Peyer's patch (tissue), 4 donors: Measurements from ENCODE around the gene CS. TPM values are rescaled to one million over a fixed set of nuclear protein-coding genes. Genes with fewer than 3 reads are reported as not detected.
"Not testable (repeated sequence)": the region's sequence is repeated elsewhere in the genome, so short reads cannot be mapped to it uniquely, and the experiment has no call there.

ENCODE experiments used
- DNase-seq, 3 donors: peaks; one replicate each; pipeline ENCODE4 v3.0.0-alpha.2; 2017 to 2019
- H3K27ac ChIP-seq, 4 donors: fragments of 200-600 bp; sonication (generic); one replicate each; pipeline ENCODE4 v1.5.1; 2016 to 2019
- H3K27me3 ChIP-seq, 2 donors: fragments of 200-600 bp; sonication (generic); one replicate each; pipeline ENCODE4 v1.5.1; 2019
- H3K36me3 ChIP-seq, 3 donors: fragments of 200-600 bp; sonication (generic); one replicate each; pipeline ENCODE4 v1.5.1; 2016 to 2019
- H3K4me1 ChIP-seq, 4 donors: fragments of 200-600 bp; sonication (generic); one replicate each; pipeline ENCODE4 v1.5.1; 2016 to 2019
- H3K4me3 ChIP-seq, 4 donors: fragments of 200-600 bp; sonication (generic); 1 replicate in 3 of 4; 2 replicates in 1 of 4; pipeline ENCODE4 v1.5.1; 2016 to 2019; ENCODE audit warnings: mild to moderate bottlenecking in 1 of 4
- H3K9me3 ChIP-seq, 4 donors: fragments of 200-600 bp; sonication (generic); one replicate each; pipeline ENCODE4 v1.5.1; 2016 to 2019; ENCODE audit warnings: mild to moderate bottlenecking in 1 of 4
- POLR2A ChIP-seq, 2 donors: fragments of 450-650 bp; IDR thresholded peaks; one replicate each; pipeline ENCODE4 v1.5.1; 2017; ENCODE audit warnings: antibody characterized with exemption in 2 of 2, mild to moderate bottlenecking in 2 of 2, moderate library complexity in 2 of 2
- total RNA-seq, 4 donors: library from RNA; depleted of rRNA; stranded (reverse); fragments of >200 nt; gene quantifications; one replicate each; pipeline ENCODE4 v1.1.0, GENCODE V29; 2016
- TF ChIP-seq, protein P1 (sequence below), 6 experiments: fragments of 450-650 bp in 4 of 6; fragments of 200-600 bp in 2 of 6; sonication (generic) in 1 of 6; IDR thresholded peaks; one replicate each; pipeline ENCODE4 v1.5.1; 2017 to 2019; ENCODE audit warnings: antibody characterized with exemption in 6 of 6, mild to moderate bottlenecking in 3 of 6, moderate library complexity in 1 of 6

CS gene
- 100 to 1,000 TPM; 184 to 228 (median 203) TPM for total RNA-seq

DNA sequence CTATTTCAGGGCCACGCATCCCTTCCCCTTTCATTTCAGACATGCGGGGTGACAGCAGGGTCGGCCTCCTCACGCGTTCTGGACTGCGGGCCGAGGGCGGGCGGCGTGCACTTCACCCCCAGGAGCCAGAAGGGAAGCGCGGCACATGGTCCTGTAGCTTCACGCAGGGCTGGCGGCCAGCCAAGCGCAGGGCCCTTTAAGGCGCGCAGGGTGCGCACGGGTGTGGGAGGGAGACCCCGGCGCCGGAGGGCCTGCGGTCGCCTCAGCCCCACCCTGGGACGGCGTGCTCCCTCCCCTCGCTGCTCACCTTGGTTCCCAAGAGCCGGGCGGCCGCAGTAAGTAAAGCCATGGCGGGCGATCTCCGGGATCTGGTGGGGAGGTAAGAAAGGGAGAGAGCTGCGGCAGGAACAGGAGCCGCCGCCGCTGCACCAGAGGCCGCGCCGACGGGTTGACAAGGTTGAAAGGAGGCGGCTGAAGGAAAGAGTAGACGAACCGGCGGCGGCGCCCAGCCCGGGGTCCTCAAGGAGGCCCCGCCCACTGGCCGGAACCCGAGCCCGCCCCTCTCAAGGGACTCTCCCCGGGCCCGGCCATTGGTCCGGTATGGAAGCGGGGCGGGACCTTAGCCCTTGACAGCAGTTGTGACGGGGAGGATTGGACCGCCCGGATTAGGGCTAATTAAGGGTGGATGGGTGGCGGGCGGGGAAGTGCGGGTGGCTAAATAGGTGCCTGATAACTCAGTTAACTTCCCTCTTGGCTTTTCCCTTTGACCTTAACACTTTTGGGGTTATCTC lies at the start of gene CS:
Gene CS, minus strand, starts transcription at position 478 of the 791 bp plus-strand sequence. Its CDS starts 129 bp downstream, at position 349.
- Histone ChIP-seq H3K27me3 (no peaks in the 10 kb centered on the region), H3K4me1 (peaks cover 0 to 49% (median 15%) of the 10 kb centered on the region in 4 donors), H3K36me3 (peaks cover 0 to 20% (median 0%) of the 10 kb centered on the region in 3 donors), H3K4me3 (peak within 1 kb of the TSS; percentile 67 to 93 (median 78)), H3K9me3 (no peaks in the 10 kb centered on the region), H3K27ac (peak within 1 kb of the TSS; percentile 89 to 98 (median 92))
- DNase-seq: peak; percentile 98 to 100 (median 100)
- TF ChIP-seq, protein P1, sequence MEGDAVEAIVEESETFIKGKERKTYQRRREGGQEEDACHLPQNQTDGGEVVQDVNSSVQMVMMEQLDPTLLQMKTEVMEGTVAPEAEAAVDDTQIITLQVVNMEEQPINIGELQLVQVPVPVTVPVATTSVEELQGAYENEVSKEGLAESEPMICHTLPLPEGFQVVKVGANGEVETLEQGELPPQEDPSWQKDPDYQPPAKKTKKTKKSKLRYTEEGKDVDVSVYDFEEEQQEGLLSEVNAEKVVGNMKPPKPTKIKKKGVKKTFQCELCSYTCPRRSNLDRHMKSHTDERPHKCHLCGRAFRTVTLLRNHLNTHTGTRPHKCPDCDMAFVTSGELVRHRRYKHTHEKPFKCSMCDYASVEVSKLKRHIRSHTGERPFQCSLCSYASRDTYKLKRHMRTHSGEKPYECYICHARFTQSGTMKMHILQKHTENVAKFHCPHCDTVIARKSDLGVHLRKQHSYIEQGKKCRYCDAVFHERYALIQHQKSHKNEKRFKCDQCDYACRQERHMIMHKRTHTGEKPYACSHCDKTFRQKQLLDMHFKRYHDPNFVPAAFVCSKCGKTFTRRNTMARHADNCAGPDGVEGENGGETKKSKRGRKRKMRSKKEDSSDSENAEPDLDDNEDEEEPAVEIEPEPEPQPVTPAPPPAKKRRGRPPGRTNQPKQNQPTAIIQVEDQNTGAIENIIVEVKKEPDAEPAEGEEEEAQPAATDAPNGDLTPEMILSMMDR (IDR thresholded peaks at IDR 0.05): no peak
- peak; percentile 87 to 89 for TF ChIP-seq POLR2A (IDR thresholded peaks at IDR 0.05)

DNA sequence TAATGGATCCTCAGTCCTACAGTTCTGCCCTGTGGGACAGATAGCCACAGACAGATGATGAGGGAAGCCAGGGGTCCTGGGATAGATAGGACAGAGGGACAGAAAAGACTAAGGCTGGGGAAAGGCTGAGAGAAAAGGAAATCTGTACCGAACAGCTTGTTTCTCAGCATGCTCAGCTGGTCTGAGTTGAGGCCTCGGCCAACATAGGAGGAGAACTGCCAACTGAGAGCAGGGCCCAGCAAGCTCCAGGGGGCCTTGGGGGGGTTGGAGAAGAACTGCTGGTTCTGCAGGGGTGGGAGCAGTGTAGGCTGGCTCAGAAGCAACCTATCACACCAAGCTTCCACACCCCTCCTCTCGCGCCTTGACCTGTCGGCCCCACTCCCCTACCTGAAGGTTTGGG lies 48.6 kb upstream of the CS start:
- H3K4me3 ChIP-seq: no peak overlapping the region
- peak in 1 of 3 donors; percentile 7 for DNase-seq
- peaks cover 0 to 97% (median 0%) of the 10 kb centered on the region in 3 donors for H3K36me3 ChIP-seq
- H3K27me3 ChIP-seq: no peaks in the 10 kb centered on the region
- TF ChIP-seq POLR2A (IDR thresholded peaks at IDR 0.05): no peak
- TF ChIP-seq, protein P1 (IDR thresholded peaks at IDR 0.05): no peak
- no peak overlapping the region for H3K27ac ChIP-seq
- H3K9me3 ChIP-seq: no peaks in the 10 kb centered on the region
- no peaks in the 10 kb centered on the region for H3K4me1 ChIP-seq

DNA sequence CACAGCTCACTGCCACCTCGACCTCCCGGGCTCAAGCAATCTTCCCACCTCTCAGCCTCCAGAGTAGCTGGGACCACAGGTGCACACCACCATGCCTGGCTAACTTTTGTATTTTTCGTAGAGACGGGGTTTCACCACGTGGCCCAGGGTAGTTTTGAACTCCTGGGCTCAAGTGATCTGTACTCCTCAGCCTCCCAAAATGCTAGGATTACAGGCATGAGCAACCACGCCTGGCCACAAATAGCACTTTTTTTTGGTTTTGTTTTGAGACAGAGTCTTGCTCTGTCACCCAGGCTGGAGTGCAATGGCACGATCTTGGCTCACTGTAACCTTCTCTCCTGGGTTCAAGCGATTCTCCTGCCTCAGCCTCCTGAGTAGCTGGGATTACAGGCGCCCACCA lies 47.1 kb upstream of the CS start:
- not testable (repeated sequence) for H3K9me3 ChIP-seq, H3K27ac ChIP-seq, H3K4me1 ChIP-seq, DNase-seq, H3K4me3 ChIP-seq, H3K27me3 ChIP-seq
- H3K36me3 ChIP-seq: peaks cover 0 to 97% (median 0%) of the 10 kb centered on the region in 3 donors

DNA sequence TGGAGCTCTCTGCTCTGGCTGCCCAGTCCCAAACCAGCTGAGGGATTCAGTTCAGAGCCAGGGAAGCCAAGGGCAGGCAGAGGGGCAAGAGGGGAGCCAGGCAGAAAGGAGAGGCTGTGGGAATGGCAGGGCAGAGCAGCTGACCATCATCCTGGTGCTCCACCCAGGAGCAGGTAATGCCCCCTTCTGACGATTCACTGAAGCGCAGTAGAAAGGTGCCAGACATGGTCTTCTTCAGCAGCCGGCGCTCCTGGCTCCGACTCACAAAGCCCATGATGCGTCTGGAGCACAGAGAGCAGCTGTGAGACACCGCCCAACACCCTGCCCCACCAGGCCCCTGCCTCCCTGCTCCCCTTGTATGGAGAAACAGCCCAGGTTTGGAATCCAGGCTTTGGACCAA lies 46.5 kb upstream of the CS start:
- H3K27ac ChIP-seq: no peak overlapping the region
- H3K9me3 ChIP-seq: no peaks in the 10 kb centered on the region
- H3K4me1 ChIP-seq: no peaks in the 10 kb centered on the region
- peaks cover 0 to 92% (median 0%) of the 10 kb centered on the region in 3 donors for H3K36me3 ChIP-seq
- DNase-seq: no peak
- H3K27me3 ChIP-seq: no peaks in the 10 kb centered on the region
- TF ChIP-seq POLR2A (IDR thresholded peaks at IDR 0.05): no peak
- TF ChIP-seq, protein P1 (IDR thresholded peaks at IDR 0.05): no peak
- no peak overlapping the region for H3K4me3 ChIP-seq

DNA sequence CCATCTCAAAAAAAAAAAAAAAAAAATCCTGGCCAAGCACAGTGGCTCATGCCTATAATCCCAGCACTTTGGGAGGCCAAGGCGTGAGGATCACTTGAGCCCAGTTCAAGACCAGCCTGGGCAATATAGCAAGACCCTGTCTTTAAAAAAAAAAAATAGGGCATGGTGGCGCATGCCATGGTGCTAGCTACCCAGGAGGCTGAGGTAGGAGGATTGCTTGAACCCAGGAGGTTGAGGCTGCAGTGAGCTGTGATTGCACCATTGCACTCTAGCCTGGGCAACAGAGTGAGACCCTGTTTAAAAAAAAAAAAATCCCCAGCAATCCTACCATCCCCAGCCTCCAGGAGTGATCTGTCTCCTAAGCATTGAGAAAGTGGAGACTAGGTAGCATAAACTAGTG lies 42.2 kb upstream of the CS start:
- not testable (repeated sequence) for DNase-seq
- H3K36me3 ChIP-seq: peaks cover 0 to 48% (median 0%) of the 10 kb centered on the region in 3 donors

DNA sequence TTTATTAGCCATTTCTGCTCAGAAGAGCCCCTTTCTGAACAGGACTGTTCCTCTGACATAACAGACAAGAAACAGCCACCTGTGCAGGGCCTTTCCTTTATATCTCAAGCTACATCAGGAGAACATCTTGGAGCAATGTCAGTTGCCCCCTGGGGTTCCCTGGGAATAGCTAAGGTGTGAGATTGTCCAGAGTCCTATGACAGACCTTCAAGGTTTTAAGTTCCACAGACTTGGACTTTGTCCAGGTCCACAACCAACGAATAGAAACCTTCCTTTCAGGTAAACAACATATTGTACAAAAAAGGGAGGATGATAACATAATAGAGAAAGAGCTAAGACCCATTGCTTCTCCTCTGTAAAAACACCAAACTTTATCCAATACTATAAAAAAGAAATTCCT lies 41.5 kb upstream of the CS start:
- no peak for TF ChIP-seq POLR2A (IDR thresholded peaks at IDR 0.05)
- TF ChIP-seq, protein P1 (IDR thresholded peaks at IDR 0.05): no peak
- no peak for DNase-seq
- Histone ChIP-seq H3K4me1 (no peaks in the 10 kb centered on the region), H3K27me3 (no peaks in the 10 kb centered on the region), H3K27ac (no peak overlapping the region), H3K36me3 (peaks cover 0 to 41% (median 0%) of the 10 kb centered on the region in 3 donors), H3K9me3 (no peaks in the 10 kb centered on the region), H3K4me3 (no peak overlapping the region)

More for the DNA sequence above, 42.2 kb upstream of the CS start:
- not testable (repeated sequence) for H3K27ac ChIP-seq, H3K27me3 ChIP-seq, H3K4me3 ChIP-seq, H3K4me1 ChIP-seq, H3K9me3 ChIP-seq
